ENCODE measurements around the gene SCFD2. TPM values are rescaled to one million over a fixed set of nuclear protein-coding genes. Genes with fewer than 3 reads are reported as not detected.

The SCFD2 gene
- total RNA-seq, 1 experiment from 2014 or later: 19.2 TPM

- Mint-ChIP-seq H3K4me3 (ENCODE audit: unreplicated experiment) (no peak overlapping the region), H3K9me3 (ENCODE audit: unreplicated experiment) (no peaks in the 10 kb centered on the region), H3K36me3 (ENCODE audit: insufficient read depth, unreplicated experiment) (no peaks in the 10 kb centered on the region), H3K27ac (ENCODE audit: low read depth, unreplicated experiment) (no peak overlapping the region), H3K27me3 (ENCODE audit: insufficient read depth, unreplicated experiment) (no peaks in the 10 kb centered on the region), H3K4me1 (ENCODE audit: insufficient read depth, unreplicated experiment) (peaks cover 8% of the 10 kb centered on the region)
- ChIA-PET POLR2A (no interaction called here), CTCF (no interaction called here)
- no TSS peak for BruUV-seq (replicated peaks)
- intact Hi-C loops (cut with micrococcal nuclease): no loop called here
- DNase-seq (ENCODE audit: unreplicated experiment): no peak
- no peak for TF ChIP-seq CTCF (IDR thresholded peaks at IDR 0.05; ENCODE audit: unreplicated experiment)
Measured at GRCh38 chr4:53235547-53235946, 130.3 kb downstream of the SCFD2 start.

DNA sequence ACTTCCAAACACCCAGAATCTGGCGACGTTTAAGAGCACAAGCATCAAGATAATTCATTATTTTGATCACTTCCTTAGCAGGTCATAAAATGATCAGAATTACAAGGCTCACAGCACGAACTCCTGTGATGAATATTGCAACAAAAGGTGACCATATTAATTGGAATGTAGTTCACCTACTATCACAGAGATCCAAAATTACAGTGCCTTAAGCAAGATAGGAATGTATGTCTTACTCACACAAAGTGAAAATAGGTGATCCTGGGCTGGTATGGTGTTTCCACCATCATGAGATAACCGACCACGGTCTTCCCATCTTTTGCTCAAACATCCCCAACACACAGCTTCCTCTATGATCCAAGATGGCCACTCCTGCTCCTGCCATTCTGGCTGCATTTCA, 131.2 kb downstream of the SCFD2 start:
- BruUV-seq (replicated peaks): no TSS peak
- Mint-ChIP-seq H3K4me3 (ENCODE audit: unreplicated experiment) (no peak overlapping the region), H3K27ac (ENCODE audit: low read depth, unreplicated experiment) (no peak overlapping the region), H3K36me3 (ENCODE audit: insufficient read depth, unreplicated experiment) (no peaks in the 10 kb centered on the region), H3K9me3 (ENCODE audit: unreplicated experiment) (no peaks in the 10 kb centered on the region), H3K27me3 (ENCODE audit: insufficient read depth, unreplicated experiment) (no peaks in the 10 kb centered on the region), H3K4me1 (ENCODE audit: insufficient read depth, unreplicated experiment) (peaks cover 8% of the 10 kb centered on the region)
- TF ChIP-seq CTCF (IDR thresholded peaks at IDR 0.05; ENCODE audit: unreplicated experiment): no peak
- CTCF ChIA-PET: interaction anchor here (0.6 kb wide), 1 partner anchor 12 kb away, joined by 5 read pairs; no protein-coding TSS in a partner anchor
- POLR2A ChIA-PET: no interaction called here
- intact Hi-C loops (cut with micrococcal nuclease): no loop called here
- peak; percentile 10 for DNase-seq (ENCODE audit: unreplicated experiment)

GRCh38 chr4:53234111-53234510, 131.8 kb downstream of the SCFD2 start:
- no TSS peak for BruUV-seq (replicated peaks)
- Mint-ChIP-seq H3K36me3 (ENCODE audit: insufficient read depth, unreplicated experiment) (no peaks in the 10 kb centered on the region), H3K27me3 (ENCODE audit: insufficient read depth, unreplicated experiment) (no peaks in the 10 kb centered on the region), H3K4me3 (ENCODE audit: unreplicated experiment) (no peak overlapping the region), H3K27ac (ENCODE audit: low read depth, unreplicated experiment) (no peak overlapping the region), H3K9me3 (ENCODE audit: unreplicated experiment) (no peaks in the 10 kb centered on the region), H3K4me1 (ENCODE audit: insufficient read depth, unreplicated experiment) (peaks cover 8% of the 10 kb centered on the region)
- DNase-seq (ENCODE audit: unreplicated experiment): no peak
- ChIA-PET CTCF (interaction anchor here (0.6 kb wide), 1 partner anchor 13 kb away, joined by 5 read pairs; no protein-coding TSS in a partner anchor), POLR2A (no interaction called here)
- intact Hi-C loops (cut with micrococcal nuclease): no loop called here
- no peak for TF ChIP-seq CTCF (IDR thresholded peaks at IDR 0.05; ENCODE audit: unreplicated experiment)

DNA sequence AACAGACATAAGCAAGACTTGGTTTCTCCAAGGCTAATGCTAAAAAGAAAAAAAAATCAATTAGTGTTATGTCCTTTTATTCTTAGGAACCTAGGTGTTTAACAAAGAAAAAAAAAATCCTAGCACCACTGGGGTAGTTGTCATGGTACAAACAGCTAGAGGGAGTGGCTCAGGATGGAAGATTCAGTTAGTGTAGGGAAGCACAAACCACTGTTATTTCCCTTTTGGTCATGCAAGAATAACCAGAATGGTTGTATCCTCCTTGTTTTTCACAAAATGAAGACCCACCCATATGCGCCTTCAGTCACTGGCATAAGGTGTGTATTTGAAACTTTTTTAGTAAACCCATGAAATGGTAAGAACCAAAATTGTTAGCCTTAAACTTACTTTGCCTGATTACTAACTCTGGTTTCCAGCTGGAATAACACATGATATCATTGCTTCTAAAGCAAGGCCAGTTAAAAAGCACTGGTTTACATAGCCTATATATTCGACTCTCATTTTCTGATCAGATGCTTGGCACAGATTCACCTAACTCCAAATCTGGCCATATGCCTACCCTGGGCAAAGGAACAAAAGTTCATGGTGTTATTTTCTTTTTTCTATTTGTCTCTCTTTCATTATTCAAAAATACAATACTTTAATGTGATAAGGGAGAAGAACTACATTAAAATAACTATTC, 132.6 kb downstream of the SCFD2 start:
- H3K27me3 Mint-ChIP-seq (ENCODE audit: insufficient read depth, unreplicated experiment): no peaks in the 10 kb centered on the region
- POLR2A ChIA-PET: interaction anchor here (0.6 kb wide), 1 partner anchor 27 kb away, joined by 3 read pairs; no protein-coding TSS in a partner anchor
- no peaks in the 10 kb centered on the region for H3K36me3 Mint-ChIP-seq (ENCODE audit: insufficient read depth, unreplicated experiment)
- CTCF ChIA-PET: interaction anchor here (0.6 to 0.7 kb wide), 2 partner anchors 29 to 123 kb away, joined by 3 read pairs; no protein-coding TSS in a partner anchor
- no TSS peak for BruUV-seq (replicated peaks)
- no peak for DNase-seq (ENCODE audit: unreplicated experiment)
- TF ChIP-seq CTCF (IDR thresholded peaks at IDR 0.05; ENCODE audit: unreplicated experiment): no peak
- no peak overlapping the region for H3K27ac Mint-ChIP-seq (ENCODE audit: low read depth, unreplicated experiment)
- no peaks in the 10 kb centered on the region for H3K9me3 Mint-ChIP-seq (ENCODE audit: unreplicated experiment)
- peaks cover 8% of the 10 kb centered on the region for H3K4me1 Mint-ChIP-seq (ENCODE audit: insufficient read depth, unreplicated experiment)
- no peak overlapping the region for H3K4me3 Mint-ChIP-seq (ENCODE audit: unreplicated experiment)
- intact Hi-C loops (cut with micrococcal nuclease): no loop called here
